ENCODE data around the gene RIBC2.

The RIBC2 gene

GRCh38 chr22:45475063-45475747 lies 61.7 kb downstream of the RIBC2 start:
- DNase-seq: no peak

GRCh38 chr22:45475851-45476514 lies 62.5 kb downstream of the RIBC2 start:
- no peak for DNase-seq

GRCh38 chr22:45476814-45477213 lies 63.3 kb downstream of the RIBC2 start:
- DNase-seq: no peak

GRCh38 chr22:45477366-45478107 lies 64.0 kb downstream of the RIBC2 start:
- DNase-seq: no peak

- DNase-seq: no peak
These were observed 64.7 kb downstream of the RIBC2 start for GRCh38 chr22:45478108-45478771.

GRCh38 chr22:45480717-45481116 lies 67.2 kb downstream of the RIBC2 start:
- no peak for DNase-seq

GRCh38 chr22:45481661-45482060 lies 68.2 kb downstream of the RIBC2 start:
- DNase-seq: no peak
